Hepatocyte (in vitro differentiated cells): ENCODE results near the gene ZBTB20. TPM values are rescaled to one million over a fixed set of nuclear protein-coding genes. Genes with fewer than 3 reads are reported as not detected.

Experiments
- DNase-seq: peaks from one replicate; pipeline ENCODE4 v3.0.0-alpha.2; 2016; ENCODE audit warnings: low spot score
- H2AFZ ChIP-seq: fragments of 200-600 bp; sonication (generic); 2 replicates; pipeline ENCODE4 v1.6.0; 2016; ENCODE audit warnings: antibody characterized with exemption, mild to moderate bottlenecking
- H3K27ac ChIP-seq: fragments of 200-600 bp; sonication (generic); 2 replicates; pipeline ENCODE4 v1.5.1; 2016; ENCODE audit warnings: mild to moderate bottlenecking
- H3K27me3 ChIP-seq: fragments of 200-600 bp; sonication (generic); 2 replicates; pipeline ENCODE4 v1.6.1; 2016
- H3K36me3 ChIP-seq: fragments of 200-600 bp; sonication (generic); replicated peaks from 2 replicates; pipeline ENCODE4 v1.5.1; 2016; ENCODE audit warnings: low read depth; ENCODE audit not compliant: insufficient read depth
- H3K4me1 ChIP-seq: fragments of 200-600 bp; sonication (generic); 2 replicates; pipeline ENCODE4 v1.5.1; 2016; ENCODE audit warnings: mild to moderate bottlenecking, moderate library complexity; ENCODE audit not compliant: insufficient read depth
- H3K4me2 ChIP-seq: fragments of 200-600 bp; sonication (generic); 2 replicates; pipeline ENCODE4 v1.6.0; 2016
- H3K4me3 ChIP-seq: fragments of 200-600 bp; sonication (generic); 2 replicates; pipeline ENCODE4 v1.5.1; 2016; ENCODE audit warnings: mild to moderate bottlenecking
- H3K79me2 ChIP-seq: fragments of 200-600 bp; sonication (generic); 2 replicates; pipeline ENCODE4 v1.6.0; 2017; ENCODE audit warnings: mild to moderate bottlenecking
- H3K9me2 ChIP-seq: fragments of 200-600 bp; sonication (generic); replicated peaks from 2 replicates; pipeline ENCODE4 v1.6.0; 2017; ENCODE audit warnings: mild to moderate bottlenecking; ENCODE audit not compliant: insufficient read depth
- H3K9me3 ChIP-seq: fragments of 200-600 bp; sonication (generic); 2 replicates; pipeline ENCODE4 v1.5.1; 2016; ENCODE audit warnings: low read depth, mild to moderate bottlenecking
- H4K20me1 ChIP-seq: fragments of 200-600 bp; sonication (generic); 2 replicates; pipeline ENCODE4 v1.6.0; 2016; ENCODE audit warnings: mild to moderate bottlenecking; ENCODE audit not compliant: insufficient read depth, poor library complexity, severe bottlenecking
- EZH2 ChIP-seq: fragments of 200-600 bp; sonication (generic); IDR thresholded peaks from 2 replicates; pipeline ENCODE4 v1.6.1; 2016; ENCODE audit warnings: antibody characterized with exemption, mild to moderate bottlenecking, borderline replicate concordance
- EZH2phosphoT487 ChIP-seq: fragments of 200-600 bp; sonication (generic); IDR thresholded peaks from one replicate; pipeline ENCODE4 v1.6.1; 2018; ENCODE audit warnings: antibody characterized with exemption, mild to moderate bottlenecking, low read depth, moderate library complexity; ENCODE audit not compliant: unreplicated experiment, severe bottlenecking
- WGBS: methylation state at CpG from one replicate; pipeline ENCODE4 v1.1.6; 2016; ENCODE audit warnings: low lambda C conversion rate; ENCODE audit errors: missing lambda C conversion rate; 5-methylcytosine and 5-hydroxymethylcytosine counted together
- polyA plus RNA-seq: library from polyadenylated mRNA; unstranded; fragments of >200 nt; fragmentation: Nextera tagmentation; extraction: Ambion mirVana; gene quantifications from 2 replicates; pipeline ENCODE4 v1.2.1, GENCODE V29; 2016
- total RNA-seq: library from RNA; depleted of rRNA; stranded (reverse); fragments of >200 nt; gene quantifications from 2 replicates; pipeline ENCODE4 v1.2.3, GENCODE V29; 2014
- TF ChIP-seq, protein P1 (sequence below): fragments of 200-600 bp; sonication (generic); IDR thresholded peaks from 2 replicates; pipeline ENCODE4 v1.5.1; 2016; ENCODE audit warnings: antibody characterized with exemption, mild to moderate bottlenecking; ENCODE audit not compliant: poor library complexity

The ZBTB20 gene
- total and polyA plus RNA-seq, 2 experiments from 2014 or later, result 25.8 to 28.0 TPM

DNA sequence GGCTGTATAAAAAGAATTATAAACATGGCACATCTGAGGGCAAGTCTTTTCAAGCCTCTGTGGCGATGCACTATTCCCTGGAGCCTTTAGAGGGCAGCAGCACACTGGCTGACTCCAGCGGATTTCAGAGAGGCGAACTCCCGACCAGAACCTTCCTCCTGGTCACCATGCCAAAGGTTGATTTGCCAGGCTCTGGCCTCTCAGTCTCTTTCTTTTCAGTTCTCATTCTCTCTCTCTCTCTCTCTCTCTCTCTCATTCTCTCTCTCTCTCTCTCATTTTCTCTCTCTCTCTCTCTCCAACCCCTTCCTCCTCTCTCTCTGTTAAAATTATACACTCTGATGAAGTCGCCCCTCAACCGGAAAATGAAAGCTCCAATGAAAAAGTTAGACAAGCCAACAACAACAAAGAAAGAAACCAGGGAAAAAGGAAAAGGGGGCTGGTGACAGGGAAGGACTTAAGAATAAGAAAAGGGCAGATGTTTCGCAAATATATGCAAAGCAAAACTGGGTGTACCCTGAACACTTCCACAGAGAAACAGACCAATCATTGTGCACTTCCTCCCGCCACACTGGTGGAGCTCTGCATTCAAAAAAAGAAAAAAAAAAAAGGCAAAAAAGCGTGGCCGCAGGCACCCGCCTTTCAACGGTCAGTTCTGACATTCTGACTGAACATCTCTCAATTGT is 763.1 kb downstream of the ZBTB20 start:
- no peaks in the 10 kb centered on the region for H4K20me1 ChIP-seq
- peaks cover 15% of the 10 kb centered on the region for H3K4me1 ChIP-seq
- TF ChIP-seq, protein P1, sequence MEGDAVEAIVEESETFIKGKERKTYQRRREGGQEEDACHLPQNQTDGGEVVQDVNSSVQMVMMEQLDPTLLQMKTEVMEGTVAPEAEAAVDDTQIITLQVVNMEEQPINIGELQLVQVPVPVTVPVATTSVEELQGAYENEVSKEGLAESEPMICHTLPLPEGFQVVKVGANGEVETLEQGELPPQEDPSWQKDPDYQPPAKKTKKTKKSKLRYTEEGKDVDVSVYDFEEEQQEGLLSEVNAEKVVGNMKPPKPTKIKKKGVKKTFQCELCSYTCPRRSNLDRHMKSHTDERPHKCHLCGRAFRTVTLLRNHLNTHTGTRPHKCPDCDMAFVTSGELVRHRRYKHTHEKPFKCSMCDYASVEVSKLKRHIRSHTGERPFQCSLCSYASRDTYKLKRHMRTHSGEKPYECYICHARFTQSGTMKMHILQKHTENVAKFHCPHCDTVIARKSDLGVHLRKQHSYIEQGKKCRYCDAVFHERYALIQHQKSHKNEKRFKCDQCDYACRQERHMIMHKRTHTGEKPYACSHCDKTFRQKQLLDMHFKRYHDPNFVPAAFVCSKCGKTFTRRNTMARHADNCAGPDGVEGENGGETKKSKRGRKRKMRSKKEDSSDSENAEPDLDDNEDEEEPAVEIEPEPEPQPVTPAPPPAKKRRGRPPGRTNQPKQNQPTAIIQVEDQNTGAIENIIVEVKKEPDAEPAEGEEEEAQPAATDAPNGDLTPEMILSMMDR, result peak; percentile 93
- TF ChIP-seq EZH2phosphoT487 (no peak), EZH2 (no peak)
- no peaks in the 10 kb centered on the region for H3K36me3 ChIP-seq
- DNase-seq, result peak; percentile 88
- WGBS, result 61% methylated on average over 12 of the region's 12 CpGs
- H3K4me3 ChIP-seq, result no peak overlapping the region
- H3K27ac ChIP-seq, result peak overlapping the region; percentile 63
- peak overlapping the region; percentile 48 for H3K4me2 ChIP-seq
- peak overlapping the region; percentile 41 for H2AFZ ChIP-seq
- H3K9me2 ChIP-seq, result no peaks in the 10 kb centered on the region
- no peaks in the 10 kb centered on the region for H3K79me2 ChIP-seq
- H3K9me3 ChIP-seq, result no peaks in the 10 kb centered on the region
- no peaks in the 10 kb centered on the region for H3K27me3 ChIP-seq

DNA sequence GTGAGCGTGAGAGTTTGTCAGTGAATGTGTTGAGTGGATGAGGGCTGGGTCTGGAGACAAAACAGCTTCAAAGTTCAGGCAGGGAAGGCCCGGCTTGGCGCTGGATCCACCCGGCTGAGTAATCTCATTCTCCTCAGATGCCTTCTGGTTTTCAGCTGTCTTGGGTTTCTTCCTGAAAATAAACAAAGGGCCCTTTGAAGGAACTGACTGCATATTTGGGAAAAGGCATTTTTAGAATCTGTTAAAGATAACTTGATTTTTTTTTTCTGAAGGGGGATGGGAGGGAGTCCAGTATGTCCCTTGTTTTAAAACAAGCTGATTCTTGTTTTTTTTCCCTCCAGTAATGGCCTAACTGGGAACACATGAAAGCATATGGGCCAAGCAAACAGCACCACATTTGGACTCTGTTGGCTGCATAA is 766.8 kb downstream of the ZBTB20 start:
- WGBS, result 33% methylated on average over 4 of the region's 4 CpGs
- H3K27me3 ChIP-seq, result no peaks in the 10 kb centered on the region
- H3K4me3 ChIP-seq, result no peak overlapping the region
- peaks cover 15% of the 10 kb centered on the region for H3K4me1 ChIP-seq
- no peaks in the 10 kb centered on the region for H3K36me3 ChIP-seq
- TF ChIP-seq, protein P1, result no peak
- no peak for TF ChIP-seq EZH2
- no peak for TF ChIP-seq EZH2phosphoT487
- no peaks in the 10 kb centered on the region for H4K20me1 ChIP-seq
- no peaks in the 10 kb centered on the region for H3K9me2 ChIP-seq
- H2AFZ ChIP-seq, result no peak overlapping the region
- no peak overlapping the region for H3K4me2 ChIP-seq
- H3K79me2 ChIP-seq, result no peaks in the 10 kb centered on the region
- peak overlapping the region; percentile 65 for H3K27ac ChIP-seq
- DNase-seq, result peak; percentile 52
- no peaks in the 10 kb centered on the region for H3K9me3 ChIP-seq

DNA sequence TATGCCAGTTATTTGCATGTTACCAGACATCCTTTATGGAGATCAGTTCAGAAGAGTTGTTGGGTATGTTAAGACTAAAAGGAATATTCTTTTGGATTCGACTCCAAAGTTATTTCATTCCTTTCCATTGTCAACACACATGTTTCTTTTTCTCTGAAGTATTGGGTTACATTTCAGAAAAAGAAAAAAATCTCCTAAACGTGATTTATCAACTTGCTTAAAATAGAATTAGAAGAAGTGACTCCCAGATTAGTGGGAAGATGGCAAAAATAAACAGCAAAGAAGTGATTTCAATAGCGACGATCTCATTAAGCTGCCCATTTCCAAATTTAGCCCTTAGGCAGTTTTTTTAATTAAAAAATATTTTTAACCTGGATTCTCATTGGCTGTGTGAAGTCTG is 767.8 kb downstream of the ZBTB20 start:
- peaks cover 9% of the 10 kb centered on the region for H3K4me1 ChIP-seq
- no peaks in the 10 kb centered on the region for H3K27me3 ChIP-seq
- no peak overlapping the region for H2AFZ ChIP-seq
- H3K9me2 ChIP-seq, result no peaks in the 10 kb centered on the region
- WGBS, result 73% methylated on average over 4 of the region's 4 CpGs
- no peak overlapping the region for H3K27ac ChIP-seq
- no peak for DNase-seq
- H3K9me3 ChIP-seq, result no peaks in the 10 kb centered on the region
- TF ChIP-seq EZH2phosphoT487 (no peak), EZH2 (no peak)
- TF ChIP-seq, protein P1, result no peak
- H3K4me2 ChIP-seq, result no peak overlapping the region
- H4K20me1 ChIP-seq, result no peaks in the 10 kb centered on the region
- no peak overlapping the region for H3K4me3 ChIP-seq
- H3K36me3 ChIP-seq, result no peaks in the 10 kb centered on the region
- H3K79me2 ChIP-seq, result no peaks in the 10 kb centered on the region
